PC-3 (cell line): ENCODE data around the gene ZNF385B. TPM values are rescaled to one million over a fixed set of nuclear protein-coding genes. Genes with fewer than 3 reads are reported as not detected.

Experiments used
- ATAC-seq: fragments of 200-7000 bp; cut with Tn5 transposase; 2 replicates; pipeline ENCODE4 v1.9.1; 2020; ENCODE audit warnings: mild to moderate bottlenecking, moderate library complexity
- BruUV-seq: library from RNA; stranded (reverse); fragments of 400-500 nt; replicated peaks from 2 replicates; lab custom pipeline; 2021; lab: Mats Ljungman, UMichigan
- CTCF ChIA-PET: fragments of 300-600 bp; sonication (Branson Sonifier 250); formaldehyde crosslinking; loops from one replicate; lab custom pipeline; 2022; ENCODE audit warnings: antibody characterized with exemption; lab: Charles Lee
- POLR2A ChIA-PET: fragments of 300-600 bp; sonication (Branson Sonifier 250); formaldehyde crosslinking; loops from one replicate; lab custom pipeline; 2022; ENCODE audit warnings: antibody characterized with exemption; ENCODE audit not compliant: unreplicated experiment; lab: Charles Lee
- DNase-seq: peaks from one replicate; pipeline ENCODE4 v3.0.0-alpha.2; 2015
- H2AFZ ChIP-seq: fragments of 300-600 bp; sonication (generic); 2 replicates; pipeline ENCODE4 v1.6.0; 2016; ENCODE audit warnings: antibody characterized with exemption, low read length
- H3F3A ChIP-seq: fragments of 300-600 bp; sonication (generic); one replicate; pipeline ENCODE4 v1.6.0; 2017; ENCODE audit warnings: antibody characterized with exemption, low read length, control low read depth, mild to moderate bottlenecking; ENCODE audit not compliant: unreplicated experiment
- H3K27ac ChIP-seq: fragments of 300-600 bp; sonication (generic); 2 replicates; pipeline ENCODE4 v1.5.1; 2016; ENCODE audit warnings: mild to moderate bottlenecking, low read length
- H3K27me3 ChIP-seq: fragments of 300-600 bp; sonication (generic); 2 replicates; pipeline ENCODE4 v1.6.1; 2016; ENCODE audit warnings: low read length, mixed read lengths
- H3K36me3 ChIP-seq: fragments of 300-600 bp; sonication (generic); 2 replicates; pipeline ENCODE4 v1.6.1; 2016; ENCODE audit warnings: low read depth, mixed run types, low read length, mixed read lengths
- H3K4me1 ChIP-seq: fragments of 300-600 bp; sonication (generic); 2 replicates; pipeline ENCODE4 v1.5.1; 2016; ENCODE audit warnings: low read length; ENCODE audit not compliant: insufficient read depth
- H3K4me2 ChIP-seq: fragments of 300-600 bp; sonication (generic); 2 replicates; pipeline ENCODE4 v1.6.0; 2016; ENCODE audit warnings: low read length
- H3K4me3 ChIP-seq: fragments of 300-600 bp; sonication (generic); 2 replicates; pipeline ENCODE4 v1.5.1; 2016; ENCODE audit warnings: mild to moderate bottlenecking, low read length, mixed read lengths
- H3K79me2 ChIP-seq: fragments of 300-600 bp; sonication (generic); 2 replicates; pipeline ENCODE4 v1.6.1; 2017; ENCODE audit warnings: low read length, mixed read lengths
- H3K9ac ChIP-seq: fragments of 300-600 bp; sonication (generic); 2 replicates; pipeline ENCODE4 v1.6.0; 2016; ENCODE audit warnings: mild to moderate bottlenecking, low read length
- H3K9me2 ChIP-seq: fragments of 300-600 bp; sonication (generic); replicated peaks from 2 replicates; pipeline ENCODE4 v1.6.1; 2016; ENCODE audit warnings: mixed run types, low read length, mixed read lengths
- H3K9me3 ChIP-seq: fragments of 300-600 bp; sonication (generic); 2 replicates; pipeline ENCODE4 v1.6.1; 2016; ENCODE audit warnings: low read length, mixed read lengths
- H4K20me1 ChIP-seq: fragments of 300-600 bp; sonication (generic); 2 replicates; pipeline ENCODE4 v1.6.1; 2016; ENCODE audit warnings: low read length, mixed read lengths
- EZH2 ChIP-seq: fragments of 300-600 bp; sonication (generic); IDR thresholded peaks from one replicate; pipeline ENCODE4 v1.6.1; 2017; ENCODE audit warnings: antibody characterized with exemption, mild to moderate bottlenecking, low read length; ENCODE audit not compliant: unreplicated experiment
- EZH2phosphoT487 ChIP-seq: fragments of 300-600 bp; sonication (generic); IDR thresholded peaks from 2 replicates; pipeline ENCODE4 v1.6.1; 2018; ENCODE audit warnings: mild to moderate bottlenecking, antibody characterized with exemption, low read length, borderline replicate concordance
- intact Hi-C: fragments of 100-400 bp; cut with micrococcal nuclease; formaldehyde crosslinking; loops from 2 replicates; pipeline ENCODE4 v1.9.0; 2023
- total RNA-seq: library from RNA; depleted of rRNA; stranded (reverse); fragments of >200 nt; gene quantifications from 2 replicates; pipeline ENCODE4 v1.2.3, GENCODE V29; 2014
- TF ChIP-seq, protein P1 (sequence below): fragments of 300-600 bp; sonication (generic); conservative IDR thresholded peaks from 2 replicates; pipeline ENCODE4 v1.5.1; 2017; ENCODE audit warnings: antibody characterized with exemption, low read depth, mild to moderate bottlenecking, low read length

ZNF385B gene
- total RNA-seq, 1 experiment from 2014 or later: 2.4 TPM

DNA sequence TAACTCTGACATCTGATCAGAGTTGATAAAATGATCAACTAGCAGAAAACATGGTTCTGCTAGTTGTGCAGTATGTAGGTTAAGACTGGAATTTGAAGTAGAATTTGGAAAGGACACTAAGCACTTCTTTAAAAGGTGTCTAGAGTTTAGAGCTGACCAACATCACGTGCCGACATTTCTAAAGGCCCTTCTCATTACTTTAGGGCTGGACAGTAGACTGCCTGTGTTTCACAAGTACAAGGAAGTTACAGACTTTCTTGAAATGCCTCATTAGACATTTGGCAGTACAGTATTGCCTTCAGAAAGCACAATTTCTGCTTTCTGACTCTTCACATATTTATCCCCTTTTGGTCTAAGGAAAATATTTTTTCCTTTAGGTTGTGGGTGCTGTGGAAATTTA is 255.3 kb downstream of the ZNF385B start:
- DNase-seq (no peak), ATAC-seq (no peak)
- H3K9me2 ChIP-seq: no peaks in the 10 kb centered on the region
- TF ChIP-seq EZH2phosphoT487 (no peak), EZH2 (no peak)
- TF ChIP-seq, protein P1, sequence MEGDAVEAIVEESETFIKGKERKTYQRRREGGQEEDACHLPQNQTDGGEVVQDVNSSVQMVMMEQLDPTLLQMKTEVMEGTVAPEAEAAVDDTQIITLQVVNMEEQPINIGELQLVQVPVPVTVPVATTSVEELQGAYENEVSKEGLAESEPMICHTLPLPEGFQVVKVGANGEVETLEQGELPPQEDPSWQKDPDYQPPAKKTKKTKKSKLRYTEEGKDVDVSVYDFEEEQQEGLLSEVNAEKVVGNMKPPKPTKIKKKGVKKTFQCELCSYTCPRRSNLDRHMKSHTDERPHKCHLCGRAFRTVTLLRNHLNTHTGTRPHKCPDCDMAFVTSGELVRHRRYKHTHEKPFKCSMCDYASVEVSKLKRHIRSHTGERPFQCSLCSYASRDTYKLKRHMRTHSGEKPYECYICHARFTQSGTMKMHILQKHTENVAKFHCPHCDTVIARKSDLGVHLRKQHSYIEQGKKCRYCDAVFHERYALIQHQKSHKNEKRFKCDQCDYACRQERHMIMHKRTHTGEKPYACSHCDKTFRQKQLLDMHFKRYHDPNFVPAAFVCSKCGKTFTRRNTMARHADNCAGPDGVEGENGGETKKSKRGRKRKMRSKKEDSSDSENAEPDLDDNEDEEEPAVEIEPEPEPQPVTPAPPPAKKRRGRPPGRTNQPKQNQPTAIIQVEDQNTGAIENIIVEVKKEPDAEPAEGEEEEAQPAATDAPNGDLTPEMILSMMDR: no peak
- no peaks in the 10 kb centered on the region for H3K36me3 ChIP-seq
- no peak overlapping the region for H3K9ac ChIP-seq
- ChIA-PET POLR2A (no interaction called here), CTCF (no interaction called here)
- no peaks in the 10 kb centered on the region for H3K27me3 ChIP-seq
- no peaks in the 10 kb centered on the region for H4K20me1 ChIP-seq
- no peak overlapping the region for H2AFZ ChIP-seq
- H3K4me1 ChIP-seq: no peaks in the 10 kb centered on the region
- no peak overlapping the region for H3K4me2 ChIP-seq
- H3F3A ChIP-seq: no peaks in the 10 kb centered on the region
- H3K9me3 ChIP-seq: no peaks in the 10 kb centered on the region
- no peaks in the 10 kb centered on the region for H3K79me2 ChIP-seq
- H3K4me3 ChIP-seq: no peak overlapping the region
- intact Hi-C loops: no loop called here
- BruUV-seq: no TSS peak
- H3K27ac ChIP-seq: no peak overlapping the region

DNA sequence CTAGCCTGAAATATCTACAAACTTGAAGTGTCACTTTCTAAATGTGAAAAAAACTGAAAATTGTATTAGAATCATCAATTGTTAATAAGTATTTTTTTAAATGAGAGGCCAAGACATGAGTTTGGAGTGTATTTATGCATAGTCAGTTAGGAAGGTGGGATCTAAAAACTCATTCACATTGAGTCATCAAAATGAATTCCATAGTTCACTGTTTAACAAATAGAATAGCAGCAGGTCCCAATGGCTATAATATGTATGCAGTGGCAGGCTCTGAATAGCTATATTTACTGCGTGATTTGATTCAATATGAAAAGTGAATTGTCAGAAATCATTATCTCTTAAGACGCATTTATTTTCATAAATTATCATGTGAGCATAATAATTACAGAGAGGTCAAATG is 256.1 kb downstream of the ZNF385B start:
- Histone ChIP-seq H3K4me3 (no peak overlapping the region), H4K20me1 (no peaks in the 10 kb centered on the region), H3K79me2 (no peaks in the 10 kb centered on the region), H3K36me3 (no peaks in the 10 kb centered on the region), H3K4me1 (no peaks in the 10 kb centered on the region), H3K27me3 (no peaks in the 10 kb centered on the region), H3K9me2 (no peaks in the 10 kb centered on the region), H3K9ac (no peak overlapping the region), H3K27ac (no peak overlapping the region), H2AFZ (no peak overlapping the region), H3F3A (no peaks in the 10 kb centered on the region), H3K4me2 (no peak overlapping the region), H3K9me3 (no peaks in the 10 kb centered on the region)
- DNase-seq (no peak), ATAC-seq (no peak)
- intact Hi-C loops: no loop called here
- POLR2A ChIA-PET: no interaction called here
- no TSS peak for BruUV-seq
- CTCF ChIA-PET: no interaction called here
- TF ChIP-seq EZH2phosphoT487 (no peak), EZH2 (no peak)
- TF ChIP-seq, protein P1: no peak

DNA sequence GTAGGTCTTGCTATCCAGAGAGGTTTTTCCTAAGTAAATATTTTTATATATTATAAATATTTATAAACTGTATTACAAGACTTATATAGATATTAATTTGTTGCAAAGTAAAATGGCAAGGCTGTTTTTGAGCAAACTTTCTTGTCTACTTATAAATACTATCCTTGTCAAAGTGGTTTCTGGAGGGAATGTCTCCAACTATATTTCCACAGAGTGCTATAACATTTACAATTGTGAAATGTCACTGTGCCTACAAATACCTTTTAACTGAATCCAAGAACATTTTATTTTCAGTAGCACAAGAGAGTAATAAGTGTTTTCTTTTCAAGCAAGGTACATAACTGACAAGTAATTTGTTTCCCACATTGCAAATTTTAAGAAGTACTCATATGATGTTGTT is 256.8 kb downstream of the ZNF385B start:
- ChIA-PET POLR2A (no interaction called here), CTCF (no interaction called here)
- intact Hi-C loops: no loop called here
- Histone ChIP-seq H3K36me3 (no peaks in the 10 kb centered on the region), H3K4me1 (no peaks in the 10 kb centered on the region), H2AFZ (no peak overlapping the region), H3K9me2 (no peaks in the 10 kb centered on the region), H3K9me3 (no peaks in the 10 kb centered on the region), H3K27me3 (no peaks in the 10 kb centered on the region), H3F3A (no peaks in the 10 kb centered on the region), H4K20me1 (no peaks in the 10 kb centered on the region), H3K4me2 (no peak overlapping the region), H3K27ac (no peak overlapping the region), H3K4me3 (no peak overlapping the region), H3K79me2 (no peaks in the 10 kb centered on the region), H3K9ac (no peak overlapping the region)
- no peak for TF ChIP-seq EZH2phosphoT487
- TF ChIP-seq, protein P1: no peak
- no peak for TF ChIP-seq EZH2
- ATAC-seq (no peak), DNase-seq (no peak)
- no TSS peak for BruUV-seq
